HL-60 (cell line): ENCODE data around the gene COPZ2.

Experiments
- DNase-seq, 2 experiments: peaks; one replicate each; pipeline ENCODE4 v3.0.0-alpha.2; 2010 to 2020; ENCODE audit warnings: low read depth in 1 of 2, low spot score in 1 of 2
- H3K27ac ChIP-seq: fragments of 250-450 bp; sonication (Bioruptor Pico); replicated peaks from 2 replicates; pipeline ENCODE4 v1.5.1; 2020; ENCODE audit warnings: mild to moderate bottlenecking, moderate library complexity
- H3K27me3 ChIP-seq: fragments of 250-450 bp; sonication (Bioruptor Pico); 2 replicates; pipeline ENCODE4 v1.5.1; 2021; ENCODE audit warnings: mild to moderate bottlenecking, moderate library complexity; ENCODE audit not compliant: insufficient read depth, poor library complexity, severe bottlenecking
- H3K4me3 ChIP-seq: replicated peaks from 2 replicates; pipeline ENCODE4 v1.5.1; 2011; ENCODE audit warnings: mild to moderate bottlenecking, control low read depth, low read length; ENCODE audit not compliant: insufficient read depth
- CTCF ChIP-seq: IDR thresholded peaks from one replicate; pipeline ENCODE4 v1.5.1; 2011; ENCODE audit warnings: low read length, control low read depth, inconsistent platforms; ENCODE audit not compliant: insufficient read depth
- GABPA ChIP-seq: IDR thresholded peaks from 2 replicates; pipeline ENCODE4 v1.6.1; 2012; ENCODE audit warnings: low read depth
- POLR2AphosphoS5 ChIP-seq: IDR thresholded peaks from 2 replicates; pipeline ENCODE4 v1.6.1; 2012; ENCODE audit warnings: low read depth
- REST ChIP-seq: IDR thresholded peaks from 2 replicates; pipeline ENCODE4 v1.6.1; 2012; ENCODE audit warnings: low read depth; ENCODE audit not compliant: insufficient replicate concordance
- SPI1 ChIP-seq: IDR thresholded peaks from 2 replicates; pipeline ENCODE4 v1.6.1; 2012; ENCODE audit warnings: low read depth, mild to moderate bottlenecking, borderline replicate concordance

Gene COPZ2

GRCh38 chr17:48052956-48053757, 15.6 kb upstream of the COPZ2 start:
- no peak for DNase-seq
- H3K4me3 ChIP-seq: no peak overlapping the region
- H3K27me3 ChIP-seq: no peaks in the 10 kb centered on the region
- no peak overlapping the region for H3K27ac ChIP-seq
- TF ChIP-seq CTCF (no peak), REST (no peak), GABPA (no peak), POLR2AphosphoS5 (no peak), SPI1 (no peak)

- peak in 1 of 2 experiments; percentile 23 for DNase-seq
- no peak for TF ChIP-seq REST
- TF ChIP-seq GABPA: no peak
- TF ChIP-seq POLR2AphosphoS5: no peak
- TF ChIP-seq CTCF: no peak
- TF ChIP-seq SPI1: no peak
- no peak overlapping the region; the same call in 1 of the 2 replicates for H3K27ac ChIP-seq
- H3K4me3 ChIP-seq: no peak overlapping the region
- no peaks in the 10 kb centered on the region for H3K27me3 ChIP-seq
These were observed 14.3 kb upstream of the COPZ2 start for GRCh38 chr17:48051706-48052486.

GRCh38 chr17:48051283-48051682, 13.7 kb upstream of the COPZ2 start:
- no peak for DNase-seq
- no peak for TF ChIP-seq GABPA
- no peak for TF ChIP-seq CTCF
- TF ChIP-seq REST: no peak
- no peak for TF ChIP-seq SPI1
- TF ChIP-seq POLR2AphosphoS5: no peak
- Histone ChIP-seq H3K27me3 (no peaks in the 10 kb centered on the region), H3K4me3 (no peak overlapping the region), H3K27ac (no peak overlapping the region)
